ENCODE results near the gene MAD1L1. TPM values are rescaled to one million over a fixed set of nuclear protein-coding genes. Genes with fewer than 3 reads are reported as not detected.

The MAD1L1 gene
- total RNA-seq, 4 donors from 2014 or later = 21.0 to 49.7 (median 29.8) TPM

DNA sequence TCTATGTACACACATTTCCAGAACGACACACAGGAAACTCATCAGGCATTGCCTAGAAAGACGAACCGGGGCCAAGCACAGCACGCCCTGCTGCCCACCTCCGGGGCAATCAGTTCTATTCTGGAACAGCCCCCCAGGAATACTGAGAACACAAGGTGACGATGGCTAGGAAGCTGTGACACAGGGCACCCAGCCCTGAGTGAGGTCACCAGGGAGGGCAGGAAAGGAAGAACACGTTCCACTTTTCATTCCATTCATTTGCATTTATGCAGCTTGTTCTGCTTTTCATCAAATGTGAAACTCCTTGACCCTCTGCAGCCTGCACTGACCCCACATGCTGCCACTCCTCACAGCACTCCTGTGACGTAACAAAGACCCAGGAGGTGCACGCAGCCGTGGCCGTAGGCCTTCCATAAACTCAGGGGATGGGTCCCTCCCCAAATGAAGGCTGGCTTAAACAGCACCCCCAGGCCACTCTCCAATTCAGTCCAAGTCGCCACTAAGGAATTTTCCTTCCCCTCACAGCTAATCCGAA lies 28.9 kb downstream of the MAD1L1 start:
- TF ChIP-seq, protein P1, sequence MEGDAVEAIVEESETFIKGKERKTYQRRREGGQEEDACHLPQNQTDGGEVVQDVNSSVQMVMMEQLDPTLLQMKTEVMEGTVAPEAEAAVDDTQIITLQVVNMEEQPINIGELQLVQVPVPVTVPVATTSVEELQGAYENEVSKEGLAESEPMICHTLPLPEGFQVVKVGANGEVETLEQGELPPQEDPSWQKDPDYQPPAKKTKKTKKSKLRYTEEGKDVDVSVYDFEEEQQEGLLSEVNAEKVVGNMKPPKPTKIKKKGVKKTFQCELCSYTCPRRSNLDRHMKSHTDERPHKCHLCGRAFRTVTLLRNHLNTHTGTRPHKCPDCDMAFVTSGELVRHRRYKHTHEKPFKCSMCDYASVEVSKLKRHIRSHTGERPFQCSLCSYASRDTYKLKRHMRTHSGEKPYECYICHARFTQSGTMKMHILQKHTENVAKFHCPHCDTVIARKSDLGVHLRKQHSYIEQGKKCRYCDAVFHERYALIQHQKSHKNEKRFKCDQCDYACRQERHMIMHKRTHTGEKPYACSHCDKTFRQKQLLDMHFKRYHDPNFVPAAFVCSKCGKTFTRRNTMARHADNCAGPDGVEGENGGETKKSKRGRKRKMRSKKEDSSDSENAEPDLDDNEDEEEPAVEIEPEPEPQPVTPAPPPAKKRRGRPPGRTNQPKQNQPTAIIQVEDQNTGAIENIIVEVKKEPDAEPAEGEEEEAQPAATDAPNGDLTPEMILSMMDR (IDR thresholded peaks at IDR 0.05; ENCODE audit: low read depth) = no peak

- TF ChIP-seq, protein P1 (IDR thresholded peaks at IDR 0.05; ENCODE audit: low read depth) = no peak
These were observed 29.6 kb downstream of the MAD1L1 start for GRCh38 chr7:2202901-2203765.

DNA sequence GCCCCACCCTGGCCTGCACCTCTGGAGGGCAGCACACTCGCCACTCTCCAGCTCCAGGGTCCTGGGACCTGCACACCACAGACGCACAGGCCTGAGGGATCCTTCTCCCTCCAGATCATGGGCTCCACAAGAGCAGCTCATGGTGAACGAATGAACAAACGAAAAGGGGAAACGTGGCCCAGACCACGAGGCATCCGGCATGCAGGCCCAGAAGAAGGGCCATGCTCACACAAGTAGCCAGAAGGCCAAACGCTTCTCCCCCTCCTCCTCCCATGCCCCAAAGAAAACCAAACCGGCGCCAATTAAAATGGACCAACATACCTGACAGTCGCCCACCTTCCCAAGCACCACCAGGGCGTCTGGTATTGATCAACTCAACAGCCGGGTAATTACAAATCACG lies 30.4 kb downstream of the MAD1L1 start:
- TF ChIP-seq, protein P1 (IDR thresholded peaks at IDR 0.05; ENCODE audit: low read depth) = no peak

DNA sequence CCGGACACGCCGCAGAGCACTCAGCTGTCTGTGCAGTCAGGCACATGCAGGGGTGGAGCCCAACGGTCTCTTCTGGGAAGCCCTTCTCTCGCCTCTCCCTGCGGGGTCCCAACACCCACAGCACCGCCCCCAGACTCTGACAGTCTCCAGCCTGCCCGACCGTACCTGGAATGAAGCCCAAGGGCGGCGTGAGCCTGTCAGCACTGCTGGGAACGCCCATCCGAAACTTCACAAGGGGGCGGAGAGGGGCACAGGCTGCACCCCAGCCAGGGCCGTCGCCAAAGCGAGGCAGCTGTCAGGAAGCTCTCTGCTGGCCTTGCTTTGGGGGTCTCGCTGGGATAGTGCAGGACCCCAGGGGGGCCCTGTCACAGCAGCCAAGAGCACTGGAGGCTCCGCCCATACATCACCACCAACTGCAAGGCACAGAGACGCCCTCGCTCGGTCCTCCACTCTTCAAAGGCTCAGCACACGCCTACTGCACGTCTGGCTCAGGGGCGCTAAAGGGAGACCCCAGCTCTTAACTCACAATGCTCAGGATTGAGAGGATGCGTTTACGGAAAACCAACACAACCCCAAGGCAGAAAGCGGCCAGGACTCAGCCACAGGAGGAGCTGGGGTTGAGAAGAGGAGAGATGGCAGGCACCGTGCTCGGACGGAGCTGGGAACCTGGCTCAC lies 30.9 kb downstream of the MAD1L1 start:
- TF ChIP-seq, protein P1 (IDR thresholded peaks at IDR 0.05; ENCODE audit: low read depth) = no peak

DNA sequence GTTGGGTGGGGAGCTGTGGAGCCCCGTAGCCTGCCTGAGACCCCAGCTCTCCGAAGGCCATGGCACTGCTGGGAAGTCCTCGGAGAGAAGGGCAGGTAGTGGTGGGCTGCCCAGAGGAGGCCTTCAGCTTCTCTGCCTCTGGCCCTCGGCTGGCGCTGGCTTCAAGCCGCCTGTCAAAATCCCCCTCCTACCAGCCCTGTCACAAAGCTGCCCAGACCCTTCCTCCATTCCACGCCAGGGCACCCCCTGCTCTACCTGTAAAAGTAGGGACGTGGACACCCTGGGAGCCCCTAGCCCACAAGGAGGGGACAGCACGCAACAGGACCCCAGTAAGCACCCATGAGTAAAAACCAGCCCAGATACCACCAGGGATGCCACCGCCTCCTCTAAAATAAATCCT lies 31.6 kb downstream of the MAD1L1 start:
- TF ChIP-seq, protein P1 (IDR thresholded peaks at IDR 0.05; ENCODE audit: low read depth) = no peak

DNA sequence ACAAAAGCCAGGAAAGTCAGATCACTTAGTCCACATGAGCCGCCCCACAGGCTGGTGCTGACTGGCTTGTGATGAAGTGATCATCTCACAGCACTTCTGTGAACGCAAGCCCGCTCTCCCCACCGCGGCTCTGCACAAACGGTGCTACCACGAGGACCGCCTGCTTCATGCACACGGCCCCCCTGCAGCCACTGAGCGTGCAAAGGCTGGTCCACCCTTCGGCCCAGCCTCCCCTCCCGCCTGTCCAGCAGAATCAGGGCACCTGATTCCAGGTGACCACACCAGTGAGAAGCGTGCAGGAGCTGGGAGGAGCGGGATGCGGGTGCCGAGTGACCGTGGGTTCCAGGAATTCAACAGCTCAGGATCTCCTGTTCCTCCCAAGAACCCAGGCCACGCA lies 32.2 kb downstream of the MAD1L1 start:
- TF ChIP-seq, protein P1 (IDR thresholded peaks at IDR 0.05; ENCODE audit: low read depth) = no peak

DNA sequence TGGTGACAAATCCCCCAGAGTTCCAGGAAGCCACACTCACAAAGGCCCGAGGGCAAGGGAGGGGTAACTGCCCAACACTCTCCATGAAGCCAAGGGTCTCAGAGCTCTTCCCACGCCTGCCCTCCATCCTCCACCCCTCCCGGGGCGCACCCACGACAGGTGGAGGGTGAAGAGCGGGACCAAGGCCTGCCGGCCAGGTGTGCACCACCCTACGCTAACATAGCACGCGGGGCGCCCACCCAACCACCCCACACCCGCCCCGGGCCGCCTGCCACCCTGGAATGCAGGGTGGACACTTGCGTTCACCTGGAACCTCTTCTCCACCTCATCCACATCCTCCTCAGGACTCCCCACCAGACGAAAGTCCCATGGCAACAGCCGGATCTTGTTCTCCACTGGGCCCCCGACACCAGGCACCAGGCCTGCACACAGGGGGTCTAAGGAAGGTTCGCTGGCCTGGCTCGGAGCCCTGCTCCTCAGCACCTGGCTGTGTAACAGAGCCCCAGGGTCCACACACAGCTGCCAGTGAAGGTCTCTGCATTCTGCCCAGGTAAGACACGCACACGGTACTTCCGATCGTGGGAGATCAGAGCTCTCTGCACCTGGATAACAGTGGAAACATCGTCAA lies 32.7 kb downstream of the MAD1L1 start:
- TF ChIP-seq, protein P1 (IDR thresholded peaks at IDR 0.05; ENCODE audit: low read depth) = no peak
